Nephron progenitor cell (in vitro differentiated cells): Measurements from ENCODE around the gene NPIPB13.
A peak's percentile ranks its signal among the peaks of the same experiment; 100 is the strongest.
"Not testable (repeated sequence)": the region's sequence is repeated elsewhere in the genome, so short reads cannot be mapped to it uniquely, and the experiment has no call there.

ENCODE experiments used
- DNase-seq: peaks from one replicate; pipeline ENCODE4 v3.0.0; 2021
- H3K27ac Mint-ChIP-seq: 2 replicates; pipeline ENCODE4 v1.8.0; 2021; ENCODE audit warnings: mild to moderate bottlenecking, moderate library complexity, mixed read lengths
- H3K27me3 Mint-ChIP-seq: 2 replicates; pipeline ENCODE4 v1.8.0; 2021; ENCODE audit warnings: mild to moderate bottlenecking, low read depth, mixed read lengths; ENCODE audit not compliant: poor library complexity
- H3K36me3 Mint-ChIP-seq: 2 replicates; pipeline ENCODE4 v1.8.0; 2021; ENCODE audit warnings: low read depth, mixed read lengths
- H3K4me1 Mint-ChIP-seq: 2 replicates; pipeline ENCODE4 v1.8.0; 2021; ENCODE audit warnings: mixed read lengths
- H3K4me3 Mint-ChIP-seq: 2 replicates; pipeline ENCODE4 v1.8.0; 2021; ENCODE audit warnings: mild to moderate bottlenecking, moderate library complexity, mixed read lengths
- H3K9me3 Mint-ChIP-seq: 2 replicates; pipeline ENCODE4 v1.8.0; 2021; ENCODE audit warnings: mild to moderate bottlenecking, moderate library complexity, mixed read lengths

NPIPB13 gene

DNA sequence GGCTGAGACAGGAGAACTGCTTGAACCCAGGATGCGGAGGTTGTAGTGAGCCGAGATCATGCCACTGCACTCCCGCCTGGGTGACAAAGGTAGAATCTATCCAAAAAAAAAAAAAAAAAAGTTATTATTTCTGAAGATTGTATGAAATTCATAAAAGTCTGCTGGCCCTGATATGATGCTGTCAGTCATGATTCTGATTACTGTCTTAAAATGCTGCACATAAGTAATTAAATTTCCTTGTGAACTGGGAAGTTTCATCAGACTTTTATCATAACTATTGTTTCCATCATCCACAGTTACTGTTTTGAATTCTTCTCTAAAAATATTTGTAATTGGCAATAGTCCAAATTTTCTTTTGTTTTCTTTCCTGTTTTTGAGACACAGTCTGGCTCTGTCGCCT is at the start of gene NPIPB13:
Gene NPIPB13 (minus strand): TSS at position 101 of the 400 bp plus-strand sequence. CDS start 2,906 bp downstream, outside the sequence.
- H3K4me3 Mint-ChIP-seq, H3K36me3 Mint-ChIP-seq, H3K9me3 Mint-ChIP-seq, DNase-seq, H3K27me3 Mint-ChIP-seq, H3K4me1 Mint-ChIP-seq, H3K27ac Mint-ChIP-seq: not testable (repeated sequence)

- H3K4me3 Mint-ChIP-seq, DNase-seq, H3K27me3 Mint-ChIP-seq, H3K4me1 Mint-ChIP-seq, H3K9me3 Mint-ChIP-seq, H3K27ac Mint-ChIP-seq, H3K36me3 Mint-ChIP-seq: not testable (repeated sequence)
These were observed 34.1 kb upstream of the NPIPB13 start for GRCh38 chr16:30282357-30282756.

- DNase-seq, H3K27me3 Mint-ChIP-seq, H3K4me1 Mint-ChIP-seq: not testable (repeated sequence)
These were observed 30.2 kb upstream of the NPIPB13 start for GRCh38 chr16:30278523-30278922.

GRCh38 chr16:30217082-30217481 is 31.2 kb downstream of the NPIPB13 start:
- DNase-seq, H3K27me3 Mint-ChIP-seq, H3K4me1 Mint-ChIP-seq: not testable (repeated sequence)

More at GRCh38 chr16:30278523-30278922, 30.2 kb upstream of the NPIPB13 start:
- not testable (repeated sequence) for H3K36me3 Mint-ChIP-seq, H3K27ac Mint-ChIP-seq, H3K9me3 Mint-ChIP-seq, H3K4me3 Mint-ChIP-seq

GRCh38 chr16:30211414-30211813 is 36.9 kb downstream of the NPIPB13 start:
- H3K27me3 Mint-ChIP-seq, H3K9me3 Mint-ChIP-seq, DNase-seq, H3K4me1 Mint-ChIP-seq, H3K27ac Mint-ChIP-seq, H3K36me3 Mint-ChIP-seq, H3K4me3 Mint-ChIP-seq: not testable (repeated sequence)

More at GRCh38 chr16:30217082-30217481, 31.2 kb downstream of the NPIPB13 start:
- not testable (repeated sequence) for H3K9me3 Mint-ChIP-seq, H3K27ac Mint-ChIP-seq, H3K36me3 Mint-ChIP-seq, H3K4me3 Mint-ChIP-seq

DNA sequence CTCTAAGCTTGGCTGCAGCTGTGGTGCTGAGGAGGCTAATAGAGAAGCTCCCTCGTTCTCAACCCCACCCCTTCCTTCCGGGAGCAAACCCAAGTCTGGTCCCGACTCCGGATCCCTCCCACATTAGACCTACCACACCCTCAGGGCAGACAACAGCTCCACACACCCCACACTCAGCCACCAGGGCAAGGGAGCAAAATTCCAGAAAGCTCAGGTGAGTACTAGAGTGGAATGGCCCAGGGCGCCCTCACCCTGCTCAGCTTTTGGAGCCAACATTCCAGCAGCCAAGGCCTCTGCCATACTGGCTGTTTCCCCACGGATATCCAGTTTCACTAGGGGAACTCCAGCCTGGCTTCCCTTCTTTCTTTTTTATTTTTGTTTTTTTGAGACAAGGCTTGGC is 39.2 kb downstream of the NPIPB13 start:
- not testable (repeated sequence) for H3K4me1 Mint-ChIP-seq, DNase-seq, H3K4me3 Mint-ChIP-seq, H3K27ac Mint-ChIP-seq, H3K27me3 Mint-ChIP-seq, H3K36me3 Mint-ChIP-seq, H3K9me3 Mint-ChIP-seq

DNA sequence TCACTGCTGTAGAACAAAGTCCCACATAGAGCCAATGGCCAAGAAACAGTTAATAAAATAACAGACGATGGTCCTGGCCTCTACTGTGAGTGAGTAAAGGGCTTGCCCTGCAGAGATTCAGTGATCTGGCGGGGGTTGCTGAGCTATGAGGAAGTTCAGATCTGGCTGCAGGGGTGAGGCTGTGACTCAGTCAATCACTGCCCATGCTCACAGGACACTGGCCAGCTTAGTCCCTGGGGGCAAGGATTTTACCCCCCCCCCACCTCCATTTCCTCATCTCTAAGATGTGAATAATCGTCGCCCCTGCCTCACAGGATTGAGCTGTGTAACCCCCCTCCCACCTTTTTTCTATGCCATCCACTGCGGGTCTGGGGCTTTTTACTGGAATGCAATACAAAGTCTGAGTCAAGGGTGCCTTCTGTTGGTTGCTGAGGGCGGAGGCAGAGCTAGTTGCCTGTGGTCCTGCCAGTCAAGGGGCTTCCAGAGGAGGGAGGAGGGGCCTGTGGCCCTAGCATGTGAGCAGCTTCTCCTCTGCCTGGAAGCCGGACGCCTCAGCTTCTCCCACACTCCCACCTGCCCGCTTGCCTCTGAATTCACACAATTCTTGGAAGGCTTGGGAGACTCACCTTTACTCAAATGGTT is 41.1 kb downstream of the NPIPB13 start:
- H3K4me1 Mint-ChIP-seq, H3K36me3 Mint-ChIP-seq, H3K9me3 Mint-ChIP-seq, H3K27me3 Mint-ChIP-seq, H3K27ac Mint-ChIP-seq, H3K4me3 Mint-ChIP-seq: not testable (repeated sequence)
- DNase-seq: peak; percentile 3

- not testable (repeated sequence) for H3K9me3 Mint-ChIP-seq, H3K4me3 Mint-ChIP-seq, H3K27ac Mint-ChIP-seq, H3K36me3 Mint-ChIP-seq, H3K27me3 Mint-ChIP-seq, DNase-seq, H3K4me1 Mint-ChIP-seq
These were observed 42.0 kb downstream of the NPIPB13 start for GRCh38 chr16:30206252-30206651.

- H3K27me3 Mint-ChIP-seq, H3K4me1 Mint-ChIP-seq, H3K4me3 Mint-ChIP-seq, H3K27ac Mint-ChIP-seq, H3K9me3 Mint-ChIP-seq, H3K36me3 Mint-ChIP-seq: not testable (repeated sequence)
- DNase-seq: peak; percentile 26
These were observed 42.6 kb downstream of the NPIPB13 start for GRCh38 chr16:30205541-30206236.

DNA sequence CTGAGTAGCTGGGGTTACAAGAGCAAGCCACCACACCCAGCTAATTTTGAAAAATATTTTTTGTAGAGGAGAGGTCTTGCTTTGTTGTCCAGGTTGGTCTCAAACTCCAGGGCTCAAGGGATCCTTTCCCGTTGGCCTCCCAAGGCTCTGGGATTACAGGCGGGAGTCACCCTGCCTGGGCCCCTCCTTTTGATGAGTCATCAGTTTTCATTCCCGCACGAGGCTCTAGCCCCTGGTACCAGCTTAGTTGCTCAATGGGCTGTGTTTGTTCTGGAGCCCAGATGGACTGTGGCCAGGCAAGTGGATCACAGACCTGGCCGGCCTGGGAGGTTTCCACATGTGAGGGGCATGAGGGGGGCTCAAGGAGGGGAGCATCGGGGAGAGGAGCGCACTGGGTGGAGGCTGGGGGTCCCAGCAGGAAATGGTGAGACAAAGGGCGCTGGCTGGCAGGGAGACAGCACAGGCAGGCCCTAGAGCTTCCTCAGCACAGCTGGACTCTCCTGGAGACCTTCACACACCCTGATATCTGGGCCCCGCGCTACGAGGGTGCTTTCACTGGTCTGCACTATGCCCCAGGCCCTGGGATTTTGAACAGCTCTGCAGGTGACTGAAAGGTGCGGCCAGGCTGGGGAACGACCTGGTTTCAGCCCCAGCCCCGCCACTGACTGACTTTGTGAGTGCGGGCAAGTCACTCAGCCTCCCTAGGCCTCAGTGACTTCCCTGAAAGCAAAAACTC is 48.5 kb downstream of the NPIPB13 start:
- H3K27ac Mint-ChIP-seq, H3K9me3 Mint-ChIP-seq, H3K4me1 Mint-ChIP-seq, DNase-seq, H3K36me3 Mint-ChIP-seq, H3K27me3 Mint-ChIP-seq, H3K4me3 Mint-ChIP-seq: not testable (repeated sequence)

GRCh38 chr16:30199049-30199448 is 49.2 kb downstream of the NPIPB13 start, which contains the start of gene SULT1A3:
SULT1A3 (plus strand) TSS chr16:30199255; CDS start chr16:30200729, 1,474 bp downstream.
- H3K27me3 Mint-ChIP-seq, H3K36me3 Mint-ChIP-seq, H3K9me3 Mint-ChIP-seq, H3K4me3 Mint-ChIP-seq, H3K27ac Mint-ChIP-seq, DNase-seq, H3K4me1 Mint-ChIP-seq: not testable (repeated sequence)
